ENCODE measurements around the gene IL21R.
A peak's percentile ranks its signal among the peaks of the same experiment; 100 is the strongest.

Gene IL21R

GRCh38 chr16:27492588-27492979, 90.6 kb downstream of the IL21R start:
- no peak for DNase-seq

GRCh38 chr16:27495191-27495590, 93.2 kb downstream of the IL21R start:
- DNase-seq, result peak; percentile 64

- DNase-seq, result no peak
These were observed 96.3 kb downstream of the IL21R start for GRCh38 chr16:27498031-27498825.

GRCh38 chr16:27498916-27499658, 97.1 kb downstream of the IL21R start:
- DNase-seq, result no peak

GRCh38 chr16:27499659-27500055, 97.7 kb downstream of the IL21R start:
- DNase-seq, result no peak

- DNase-seq, result no peak
These were observed 98.8 kb downstream of the IL21R start for GRCh38 chr16:27500801-27501200.

Measured in right forelimb (tissue), 1 donor.